A673 (cell line): ENCODE measurements around the gene GUCA2B. TPM values are rescaled to one million over a fixed set of nuclear protein-coding genes. Genes with fewer than 3 reads are reported as not detected.

Experiments
- BruUV-seq: library from RNA; stranded (reverse); fragments of 400-500 nt; replicated peaks from 2 replicates; lab custom pipeline; 2021; lab: Mats Ljungman, UMichigan
- CTCF ChIA-PET: fragments of 300-600 bp; sonication (Branson Sonifier 250); formaldehyde crosslinking; loops from one replicate; lab custom pipeline; 2022; ENCODE audit warnings: antibody characterized with exemption; lab: Charles Lee
- POLR2A ChIA-PET: fragments of 300-600 bp; sonication (Branson Sonifier 250); formaldehyde crosslinking; loops from one replicate; lab custom pipeline; 2022; ENCODE audit warnings: antibody characterized with exemption; ENCODE audit not compliant: low non-redundant PET; lab: Charles Lee
- DNase-seq: peaks from one replicate; pipeline ENCODE4 v3.0.0-alpha.2; 2015; ENCODE audit warnings: low spot score
- H3K27ac ChIP-seq: fragments of 200-600 bp; sonication (generic); 2 replicates; pipeline ENCODE4 v1.5.1; 2016; ENCODE audit warnings: mixed run types, low read depth, mild to moderate bottlenecking, mixed read lengths, antibody characterized with exemption, low read length; ENCODE audit not compliant: poor library complexity, severe bottlenecking
- H3K27me3 ChIP-seq: fragments of 200-600 bp; sonication (generic); replicated peaks from 2 replicates; pipeline ENCODE4 v1.6.1; 2017; ENCODE audit warnings: mixed run types, low read depth, mild to moderate bottlenecking, mixed read lengths, antibody characterized with exemption, low read length; ENCODE audit not compliant: insufficient read depth, poor library complexity
- H3K36me3 ChIP-seq: fragments of 200-600 bp; sonication (generic); 2 replicates; pipeline ENCODE4 v1.6.1; 2016; ENCODE audit warnings: mixed run types, mild to moderate bottlenecking, mixed read lengths, antibody characterized with exemption, low read length; ENCODE audit not compliant: insufficient read depth, poor library complexity, severe bottlenecking
- H3K4me1 ChIP-seq: fragments of 200-600 bp; sonication (generic); 2 replicates; pipeline ENCODE4 v1.6.1; 2017; ENCODE audit warnings: mixed run types, mild to moderate bottlenecking, mixed read lengths, antibody characterized with exemption, low read length; ENCODE audit not compliant: insufficient read depth, poor library complexity, severe bottlenecking
- H3K4me3 ChIP-seq: fragments of 200-600 bp; sonication (generic); 2 replicates; pipeline ENCODE4 v1.5.1; 2016; ENCODE audit warnings: low read depth, mixed run types, mild to moderate bottlenecking, mixed read lengths, low read length; ENCODE audit not compliant: poor library complexity, severe bottlenecking
- H3K9me3 ChIP-seq: fragments of 200-600 bp; sonication (generic); 2 replicates; pipeline ENCODE4 v1.6.1; 2016; ENCODE audit warnings: mixed run types, low read depth, mild to moderate bottlenecking, mixed read lengths, antibody characterized with exemption, low read length; ENCODE audit not compliant: poor library complexity, severe bottlenecking
- EZH2 ChIP-seq: fragments of 200-600 bp; sonication (generic); IDR thresholded peaks from 2 replicates; pipeline ENCODE4 v1.6.1; 2017; ENCODE audit warnings: borderline replicate concordance, low read depth, mild to moderate bottlenecking, mixed read lengths, antibody characterized with exemption, low read length; ENCODE audit not compliant: poor library complexity, severe bottlenecking
- intact Hi-C: fragments of 100-400 bp; cut with micrococcal nuclease; formaldehyde crosslinking; loops from one replicate; pipeline ENCODE4 v1.10.0; 2022; ENCODE audit not compliant: unreplicated experiment
- total RNA-seq: library from RNA; stranded (reverse); gene quantifications from 2 replicates; pipeline ENCODE4 v1.2.3, GENCODE V29; 2021
- TF ChIP-seq, protein P1 (sequence below): fragments of 300-800, 200-600 bp; sonication (generic); conservative IDR thresholded peaks from 2 replicates; pipeline ENCODE4 v1.5.1; 2017; ENCODE audit warnings: low read depth, mild to moderate bottlenecking, antibody characterized with exemption, low read length, moderate library complexity, mixed read lengths

The GUCA2B gene
- total RNA-seq, 1 experiment from 2014 or later: not detected

GRCh38 chr1:42135426-42135825 lies 17.8 kb upstream of the GUCA2B start:
- BruUV-seq: no TSS peak
- H3K27me3 ChIP-seq: no peaks in the 10 kb centered on the region
- POLR2A ChIA-PET: no interaction called here
- H3K27ac ChIP-seq: no peak overlapping the region
- TF ChIP-seq EZH2: no peak
- TF ChIP-seq, protein P1, sequence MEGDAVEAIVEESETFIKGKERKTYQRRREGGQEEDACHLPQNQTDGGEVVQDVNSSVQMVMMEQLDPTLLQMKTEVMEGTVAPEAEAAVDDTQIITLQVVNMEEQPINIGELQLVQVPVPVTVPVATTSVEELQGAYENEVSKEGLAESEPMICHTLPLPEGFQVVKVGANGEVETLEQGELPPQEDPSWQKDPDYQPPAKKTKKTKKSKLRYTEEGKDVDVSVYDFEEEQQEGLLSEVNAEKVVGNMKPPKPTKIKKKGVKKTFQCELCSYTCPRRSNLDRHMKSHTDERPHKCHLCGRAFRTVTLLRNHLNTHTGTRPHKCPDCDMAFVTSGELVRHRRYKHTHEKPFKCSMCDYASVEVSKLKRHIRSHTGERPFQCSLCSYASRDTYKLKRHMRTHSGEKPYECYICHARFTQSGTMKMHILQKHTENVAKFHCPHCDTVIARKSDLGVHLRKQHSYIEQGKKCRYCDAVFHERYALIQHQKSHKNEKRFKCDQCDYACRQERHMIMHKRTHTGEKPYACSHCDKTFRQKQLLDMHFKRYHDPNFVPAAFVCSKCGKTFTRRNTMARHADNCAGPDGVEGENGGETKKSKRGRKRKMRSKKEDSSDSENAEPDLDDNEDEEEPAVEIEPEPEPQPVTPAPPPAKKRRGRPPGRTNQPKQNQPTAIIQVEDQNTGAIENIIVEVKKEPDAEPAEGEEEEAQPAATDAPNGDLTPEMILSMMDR: no peak
- no peaks in the 10 kb centered on the region for H3K4me1 ChIP-seq
- H3K36me3 ChIP-seq: no peaks in the 10 kb centered on the region
- CTCF ChIA-PET: no interaction called here
- no peaks in the 10 kb centered on the region for H3K9me3 ChIP-seq
- intact Hi-C loops: no loop called here
- no peak for DNase-seq
- H3K4me3 ChIP-seq: no peak overlapping the region

- no peak overlapping the region for H3K27ac ChIP-seq
- no peaks in the 10 kb centered on the region for H3K9me3 ChIP-seq
- no peaks in the 10 kb centered on the region for H3K27me3 ChIP-seq
- intact Hi-C loops: no loop called here
- POLR2A ChIA-PET: no interaction called here
- TF ChIP-seq, protein P1: no peak
- TF ChIP-seq EZH2: no peak
- no peak for DNase-seq
- no peak overlapping the region for H3K4me3 ChIP-seq
- CTCF ChIA-PET: no interaction called here
- H3K4me1 ChIP-seq: no peaks in the 10 kb centered on the region
- no TSS peak for BruUV-seq
- H3K36me3 ChIP-seq: no peaks in the 10 kb centered on the region
Observed at GRCh38 chr1:42136466-42136865, 16.7 kb upstream of the GUCA2B start.

GRCh38 chr1:42137766-42138165 lies 15.4 kb upstream of the GUCA2B start:
- Histone ChIP-seq H3K4me3 (no peak overlapping the region), H3K36me3 (no peaks in the 10 kb centered on the region), H3K27ac (no peak overlapping the region), H3K27me3 (no peaks in the 10 kb centered on the region), H3K4me1 (no peaks in the 10 kb centered on the region), H3K9me3 (no peaks in the 10 kb centered on the region)
- CTCF ChIA-PET: no interaction called here
- TF ChIP-seq, protein P1: no peak
- TF ChIP-seq EZH2: no peak
- POLR2A ChIA-PET: no interaction called here
- BruUV-seq: no TSS peak
- no peak for DNase-seq
- intact Hi-C loops: no loop called here
